ENCODE measurements around the gene GRIN1. TPM values are rescaled to one million over a fixed set of nuclear protein-coding genes. Genes with fewer than 3 reads are reported as not detected.

Gene GRIN1
- total and polyA plus RNA-seq, 2 of the 13 experiments (the other 11 are each of a cell fraction or from before 2014, with no cell fraction given): 0.13 TPM; not detected in 1

DNA sequence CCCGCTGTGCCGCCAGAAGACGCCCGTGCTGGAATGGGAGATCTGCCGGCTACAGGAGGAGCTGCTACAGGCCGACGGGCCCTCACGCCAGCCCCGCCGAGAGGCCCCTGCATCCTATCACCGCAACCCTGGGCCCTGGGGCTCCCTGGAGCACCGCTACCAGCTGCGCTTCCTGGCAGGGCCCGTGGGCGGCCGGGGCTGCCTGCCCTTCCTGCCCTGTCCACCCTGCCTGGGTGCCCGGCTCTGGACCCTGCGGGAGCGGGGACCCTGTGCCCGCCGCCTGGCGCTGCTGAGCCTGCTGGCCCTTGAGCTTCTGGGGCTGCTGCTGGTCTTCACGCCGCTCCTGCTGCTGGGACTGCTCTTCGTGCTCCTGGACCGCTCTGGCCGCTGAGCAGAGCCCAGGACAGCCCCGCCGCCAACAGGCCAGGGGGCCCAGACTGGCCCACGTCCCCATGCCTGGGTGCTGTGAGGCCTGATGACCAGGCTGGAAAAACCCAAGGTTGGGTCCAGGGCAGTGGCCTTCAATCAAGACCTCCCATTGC is 79.3 kb downstream of the GRIN1 start (continued):
- TF ChIP-seq SNRNP70 (IDR thresholded peaks at IDR 0.05; ENCODE audit: low read depth, low read length) (no peak), HDAC6 (IDR thresholded peaks at IDR 0.05; ENCODE audit: low read depth, low read length) (no peak), SP2 (CRISPR knock-in tag; IDR thresholded peaks at IDR 0.05) (no peak), RBFOX2 (IDR thresholded peaks at IDR 0.05; ENCODE audit: low read depth, low read length) (peak; percentile 67), KLF15 (CRISPR knock-in tag; IDR thresholded peaks at IDR 0.05; ENCODE audit: borderline replicate concordance) (no peak)

Small RNA genes lying within 50 kb of the gene (microRNA-seq; reads per million reads assigned to microRNA genes)
- gene MIR3621: not detected

Small RNA genes lying within 50 kb of the gene (small RNA-seq; reads per million reads assigned to genes)
- gene MIR3621 (ENCODE audit: insufficient read depth in 2 of 3, insufficient read length in 3 of 3, low read depth in 2 of 3, low replicate concordance in 1 of 3) (0 reads per million in 3 experiments), gene RF00153 (ENCODE audit: insufficient read depth in 2 of 3, insufficient read length in 3 of 3, low read depth in 2 of 3, low replicate concordance in 1 of 3) (0 reads per million in 3 experiments)

Other genes starting within 250 kb of the GRIN1 start
Only the 30 nearest of the 31 such genes appear.
- 2.0 and 4.9 TPM in 2 replicates for gene C8G, start 193.9 kb upstream of the GRIN1 start, total RNA-seq (2016; rRNA removed; fragmentation: Illumina TruSeq; extraction: Trizol)
- 12.8 and 18.3 TPM in 2 replicates for gene C8G, start 193.9 kb upstream of the GRIN1 start, polyA plus RNA-seq (2011; rRNA removed)
- gene LCN12, start 186.9 kb upstream of the GRIN1 start, total RNA-seq (2016; rRNA removed; fragmentation: Illumina TruSeq; extraction: Trizol): 1.2 and 3.4 TPM in 2 replicates
- gene LCN12, start 186.9 kb upstream of the GRIN1 start, polyA plus RNA-seq (2011; rRNA removed): 6.9 and 7.5 TPM in 2 replicates
- 0.33 TPM in 1 of 2 replicates, not detected in the other for gene PTGDS, start 161.7 kb upstream of the GRIN1 start, total RNA-seq (2016; rRNA removed; fragmentation: Illumina TruSeq; extraction: Trizol)
- 0.31 and 0.50 TPM in 2 replicates for gene PTGDS, start 161.7 kb upstream of the GRIN1 start, polyA plus RNA-seq (2011; rRNA removed)
- not detected in 2 replicates for gene LCNL1, start 156.2 kb upstream of the GRIN1 start, total RNA-seq (2016; rRNA removed; fragmentation: Illumina TruSeq; extraction: Trizol)
- not detected in 2 replicates for gene LCNL1, start 156.2 kb upstream of the GRIN1 start, polyA plus RNA-seq (2011; rRNA removed)
- 20.7 and 31.9 TPM in 2 replicates for gene PAXX, start 146.7 kb upstream of the GRIN1 start, total RNA-seq (2016; rRNA removed; fragmentation: Illumina TruSeq; extraction: Trizol)
- 14.0 and 18.0 TPM in 2 replicates for gene PAXX, start 146.7 kb upstream of the GRIN1 start, polyA plus RNA-seq (2011; rRNA removed)
- gene CLIC3, start 142.6 kb upstream of the GRIN1 start, total RNA-seq (2016; rRNA removed; fragmentation: Illumina TruSeq; extraction: Trizol): 0.34 and 0.51 TPM in 2 replicates
- gene CLIC3, start 142.6 kb upstream of the GRIN1 start, polyA plus RNA-seq (2011; rRNA removed): 1.5 and 1.6 TPM in 2 replicates
- 0.72 and 2.9 TPM in 2 replicates for gene ABCA2, start 110.9 kb upstream of the GRIN1 start, total RNA-seq (2016; rRNA removed; fragmentation: Illumina TruSeq; extraction: Trizol)
- gene ABCA2, start 110.9 kb upstream of the GRIN1 start, polyA plus RNA-seq (2011; rRNA removed): 19.2 and 21.0 TPM in 2 replicates
- gene FUT7, start 107.1 kb upstream of the GRIN1 start, total RNA-seq (2016; rRNA removed; fragmentation: Illumina TruSeq; extraction: Trizol): not detected in 2 replicates
- 0.05 TPM in 1 of 2 replicates, not detected in the other for gene FUT7, start 107.1 kb upstream of the GRIN1 start, polyA plus RNA-seq (2011; rRNA removed)
- 0.63 and 0.84 TPM in 2 replicates for gene NPDC1, start 93.0 kb upstream of the GRIN1 start, total RNA-seq (2016; rRNA removed; fragmentation: Illumina TruSeq; extraction: Trizol)
- 5.4 and 7.0 TPM in 2 replicates for gene NPDC1, start 93.0 kb upstream of the GRIN1 start, polyA plus RNA-seq (2011; rRNA removed)
- 0.87 and 0.95 TPM in 2 replicates for gene ENTPD2, start 85.1 kb upstream of the GRIN1 start, total RNA-seq (2016; rRNA removed; fragmentation: Illumina TruSeq; extraction: Trizol)
- gene ENTPD2, start 85.1 kb upstream of the GRIN1 start, polyA plus RNA-seq (2011; rRNA removed): 3.2 and 4.1 TPM in 2 replicates
- gene SAPCD2, start 68.6 kb upstream of the GRIN1 start, total RNA-seq (2016; rRNA removed; fragmentation: Illumina TruSeq; extraction: Trizol): 35.9 and 42.8 TPM in 2 replicates
- 18.7 and 21.9 TPM in 2 replicates for gene SAPCD2, start 68.6 kb upstream of the GRIN1 start, polyA plus RNA-seq (2011; rRNA removed)
- 6.2 and 6.4 TPM in 2 replicates for gene UAP1L1, start 61.6 kb upstream of the GRIN1 start, total RNA-seq (2016; rRNA removed; fragmentation: Illumina TruSeq; extraction: Trizol)
- gene UAP1L1, start 61.6 kb upstream of the GRIN1 start, polyA plus RNA-seq (2011; rRNA removed): 5.4 and 6.0 TPM in 2 replicates
- 19.0 and 48.9 TPM in 2 replicates for gene MAN1B1, start 52.2 kb upstream of the GRIN1 start, total RNA-seq (2016; rRNA removed; fragmentation: Illumina TruSeq; extraction: Trizol)
- 59.5 and 60.6 TPM in 2 replicates for gene MAN1B1, start 52.2 kb upstream of the GRIN1 start, polyA plus RNA-seq (2011; rRNA removed)
- 0.66 and 1.2 TPM in 2 replicates for gene DPP7, start 24.4 kb upstream of the GRIN1 start, total RNA-seq (2016; rRNA removed; fragmentation: Illumina TruSeq; extraction: Trizol)
- 4.5 and 6.5 TPM in 2 replicates for gene DPP7, start 24.4 kb upstream of the GRIN1 start, polyA plus RNA-seq (2011; rRNA removed)
- gene LRRC26, start 30.9 kb downstream of the GRIN1 start, total RNA-seq (2016; rRNA removed; fragmentation: Illumina TruSeq; extraction: Trizol): not detected in 2 replicates
- gene LRRC26, start 30.9 kb downstream of the GRIN1 start, polyA plus RNA-seq (2011; rRNA removed): not detected in 2 replicates
- not detected in 2 replicates for gene TMEM210, start 32.9 kb downstream of the GRIN1 start, total RNA-seq (2016; rRNA removed; fragmentation: Illumina TruSeq; extraction: Trizol)
- gene TMEM210, start 32.9 kb downstream of the GRIN1 start, polyA plus RNA-seq (2011; rRNA removed): not detected in 2 replicates
- 7.4 and 12.3 TPM in 2 replicates for gene ANAPC2, start 49.4 kb downstream of the GRIN1 start, total RNA-seq (2016; rRNA removed; fragmentation: Illumina TruSeq; extraction: Trizol)
- gene ANAPC2, start 49.4 kb downstream of the GRIN1 start, polyA plus RNA-seq (2011; rRNA removed): 15.4 and 21.6 TPM in 2 replicates
- 41.2 and 49.4 TPM in 2 replicates for gene SSNA1, start 49.5 kb downstream of the GRIN1 start, total RNA-seq (2016; rRNA removed; fragmentation: Illumina TruSeq; extraction: Trizol)
- 35.9 and 44.8 TPM in 2 replicates for gene SSNA1, start 49.5 kb downstream of the GRIN1 start, polyA plus RNA-seq (2011; rRNA removed)
- 17.5 and 19.2 TPM in 2 replicates for gene TPRN, start 61.6 kb downstream of the GRIN1 start, total RNA-seq (2016; rRNA removed; fragmentation: Illumina TruSeq; extraction: Trizol)
- 10.1 and 12.4 TPM in 2 replicates for gene TPRN, start 61.6 kb downstream of the GRIN1 start, polyA plus RNA-seq (2011; rRNA removed)
- 36.7 and 36.9 TPM in 2 replicates for gene TMEM203, start 66.5 kb downstream of the GRIN1 start, total RNA-seq (2016; rRNA removed; fragmentation: Illumina TruSeq; extraction: Trizol)
- gene TMEM203, start 66.5 kb downstream of the GRIN1 start, polyA plus RNA-seq (2011; rRNA removed): 23.0 and 23.4 TPM in 2 replicates
- 4.9 and 8.7 TPM in 2 replicates for gene NDOR1, start 66.5 kb downstream of the GRIN1 start, total RNA-seq (2016; rRNA removed; fragmentation: Illumina TruSeq; extraction: Trizol)
- gene NDOR1, start 66.5 kb downstream of the GRIN1 start, polyA plus RNA-seq (2011; rRNA removed): 3.6 and 4.2 TPM in 2 replicates
- gene RNF208, start 83.1 kb downstream of the GRIN1 start, total RNA-seq (2016; rRNA removed; fragmentation: Illumina TruSeq; extraction: Trizol): 1.8 and 2.1 TPM in 2 replicates
- 1.6 and 2.0 TPM in 2 replicates for gene RNF208, start 83.1 kb downstream of the GRIN1 start, polyA plus RNA-seq (2011; rRNA removed)
- gene CYSRT1, start 86.0 kb downstream of the GRIN1 start, total RNA-seq (2016; rRNA removed; fragmentation: Illumina TruSeq; extraction: Trizol): 2.1 and 3.4 TPM in 2 replicates
- gene CYSRT1, start 86.0 kb downstream of the GRIN1 start, polyA plus RNA-seq (2011; rRNA removed): 1.5 and 1.7 TPM in 2 replicates
- gene RNF224, start 88.3 kb downstream of the GRIN1 start, total RNA-seq (2016; rRNA removed; fragmentation: Illumina TruSeq; extraction: Trizol): 0.09 and 0.10 TPM in 2 replicates
- gene RNF224, start 88.3 kb downstream of the GRIN1 start, polyA plus RNA-seq (2011; rRNA removed): not detected in 2 replicates
- 0.38 and 1.0 TPM in 2 replicates for gene SLC34A3, start 91.7 kb downstream of the GRIN1 start, total RNA-seq (2016; rRNA removed; fragmentation: Illumina TruSeq; extraction: Trizol)
- 0.07 and 0.20 TPM in 2 replicates for gene SLC34A3, start 91.7 kb downstream of the GRIN1 start, polyA plus RNA-seq (2011; rRNA removed)
- 412 and 481 TPM in 2 replicates for gene TUBB4B, start 102.1 kb downstream of the GRIN1 start, total RNA-seq (2016; rRNA removed; fragmentation: Illumina TruSeq; extraction: Trizol)
- gene TUBB4B, start 102.1 kb downstream of the GRIN1 start, polyA plus RNA-seq (2011; rRNA removed): 182 and 243 TPM in 2 replicates
- gene STPG3, start 112.1 kb downstream of the GRIN1 start, total RNA-seq (2016; rRNA removed; fragmentation: Illumina TruSeq; extraction: Trizol): not detected in 2 replicates
- not detected in 2 replicates for gene STPG3, start 112.1 kb downstream of the GRIN1 start, polyA plus RNA-seq (2011; rRNA removed)
- 38.7 and 45.8 TPM in 2 replicates for gene NELFB, start 116.2 kb downstream of the GRIN1 start, total RNA-seq (2016; rRNA removed; fragmentation: Illumina TruSeq; extraction: Trizol)
- gene NELFB, start 116.2 kb downstream of the GRIN1 start, polyA plus RNA-seq (2011; rRNA removed): 26.5 and 38.0 TPM in 2 replicates
- 7.0 and 14.2 TPM in 2 replicates for gene TOR4A, start 138.6 kb downstream of the GRIN1 start, total RNA-seq (2016; rRNA removed; fragmentation: Illumina TruSeq; extraction: Trizol)
- gene TOR4A, start 138.6 kb downstream of the GRIN1 start, polyA plus RNA-seq (2011; rRNA removed): 11.1 and 16.4 TPM in 2 replicates
- 0.14 and 0.22 TPM in 2 replicates for gene NRARP, start 163.1 kb downstream of the GRIN1 start, total RNA-seq (2016; rRNA removed; fragmentation: Illumina TruSeq; extraction: Trizol)
- 0.46 and 0.73 TPM in 2 replicates for gene NRARP, start 163.1 kb downstream of the GRIN1 start, polyA plus RNA-seq (2011; rRNA removed)

All from HepG2 (cell line).